CD4-positive, CD25-positive, alpha-beta regulatory T cell (primary cell): ENCODE data around the gene OR11H7. TPM values are rescaled to one million over a fixed set of nuclear protein-coding genes. Genes with fewer than 3 reads are reported as not detected.
"Not testable (repeated sequence)": the region's sequence is repeated elsewhere in the genome, so short reads cannot be mapped to it uniquely, and the experiment has no call there.

ENCODE experiments used
- ATAC-seq, 2 donors: fragments of 150-1000 bp; cut with Tn5 transposase; one replicate each; pipeline ENCODE4 v1.10.0; 2021; ENCODE audit warnings: low read depth in 2 of 2, moderate number of reproducible peaks in 2 of 2, moderate library complexity in 1 of 2
- DNase-seq, 3 donors: peaks; one replicate each; pipeline versions ENCODE4 v3.0.0 to v3.0.0-alpha.2; 2012 to 2022; ENCODE audit warnings: mixed read lengths in 1 of 3
- H3K27ac ChIP-seq: one replicate; pipeline ENCODE4 v1.7.0; 2013; ENCODE audit warnings: mild to moderate bottlenecking, low read length; ENCODE audit not compliant: insufficient read depth, poor library complexity, severe bottlenecking
- H3K27me3 ChIP-seq: one replicate; pipeline ENCODE4 v1.7.0; 2013; ENCODE audit warnings: low read length; ENCODE audit not compliant: control insufficient read depth, insufficient read depth
- H3K36me3 ChIP-seq: one replicate; pipeline ENCODE4 v1.7.0; 2013; ENCODE audit warnings: mild to moderate bottlenecking, low read length, moderate library complexity; ENCODE audit not compliant: control insufficient read depth, insufficient read depth
- H3K4me1 ChIP-seq: 2 replicates; pipeline ENCODE4 v1.7.0; 2013; ENCODE audit warnings: mild to moderate bottlenecking, low read length; ENCODE audit not compliant: insufficient read depth, control insufficient read depth, poor library complexity, severe bottlenecking
- H3K4me3 ChIP-seq: one replicate; pipeline ENCODE4 v1.7.0; 2013; ENCODE audit warnings: low read depth, mild to moderate bottlenecking, low read length, moderate library complexity
- H3K9me3 ChIP-seq, 2 experiments: 1 replicate in 1 of 2; 2 replicates in 1 of 2; pipeline ENCODE4 v1.7.0; 2013; ENCODE audit warnings: low read length in 2 of 2, mild to moderate bottlenecking in 1 of 2, moderate library complexity in 1 of 2; ENCODE audit not compliant: control insufficient read depth in 2 of 2
- H3K27ac Mint-ChIP-seq, 3 donors: one replicate each; pipeline ENCODE4 v1.8.0; 2020 to 2022; ENCODE audit warnings: mild to moderate bottlenecking in 3 of 3, mixed read lengths in 3 of 3, moderate library complexity in 2 of 3
- H3K27me3 Mint-ChIP-seq: one replicate; pipeline ENCODE4 v1.8.0; 2022; ENCODE audit warnings: mild to moderate bottlenecking, mixed read lengths
- H3K36me3 Mint-ChIP-seq: one replicate; pipeline ENCODE4 v1.8.0; 2020; ENCODE audit warnings: mixed read lengths
- H3K4me1 Mint-ChIP-seq, 4 donors: one replicate each; pipeline ENCODE4 v1.8.0; 2020 to 2022; ENCODE audit warnings: mixed read lengths in 4 of 4, mild to moderate bottlenecking in 1 of 4
- H3K4me3 Mint-ChIP-seq, 4 donors: one replicate each; pipeline ENCODE4 v1.8.0; 2020 to 2022; ENCODE audit warnings: mild to moderate bottlenecking in 4 of 4, mixed read lengths in 4 of 4, moderate library complexity in 3 of 4
- H3K9me3 Mint-ChIP-seq, 7 donors: one replicate each; pipeline ENCODE4 v1.8.0; 2020 to 2022; ENCODE audit warnings: mixed read lengths in 7 of 7, mild to moderate bottlenecking in 3 of 7, moderate library complexity in 2 of 7
- polyA plus RNA-seq, 4 donors: library from polyadenylated mRNA; unstranded; fragments of 300-500 nt; fragmentation: Illumina TruSeq; gene quantifications; one replicate each; pipeline ENCODE4 v1.2.3, GENCODE V29; 2021
- total RNA-seq: library from RNA; stranded (reverse); gene quantifications from one replicate; pipeline ENCODE4 v1.2.3, GENCODE V29; 2022

OR11H7 gene
- total and polyA plus RNA-seq, 5 donors from 2014 or later = not detected

- not testable (repeated sequence) for DNase-seq, H3K4me1 Mint-ChIP-seq, H3K9me3 ChIP-seq, H3K36me3 ChIP-seq, H3K27ac ChIP-seq, ATAC-seq, H3K36me3 Mint-ChIP-seq, H3K4me3 ChIP-seq, H3K27me3 ChIP-seq, H3K4me1 ChIP-seq, H3K4me3 Mint-ChIP-seq, H3K9me3 Mint-ChIP-seq, H3K27ac Mint-ChIP-seq
- peaks cover 12% of the 10 kb centered on the region for H3K27me3 Mint-ChIP-seq
Measured at GRCh38 chr14:20195170-20195569, 33.6 kb upstream of the OR11H7 start.

- DNase-seq = no peak
- H3K27ac Mint-ChIP-seq = no peak overlapping the region
- no peak for ATAC-seq
Measured at GRCh38 chr14:20195911-20196310, 32.9 kb upstream of the OR11H7 start.

GRCh38 chr14:20197459-20197858 lies 31.3 kb upstream of the OR11H7 start:
- Mint-ChIP-seq H3K36me3 (no peaks in the 10 kb centered on the region), H3K27ac (no peak overlapping the region), H3K9me3 (peaks cover 0 to 3% (median 0%) of the 10 kb centered on the region in 7 donors), H3K27me3 (peaks cover 9% of the 10 kb centered on the region), H3K4me3 (no peak overlapping the region), H3K4me1 (peaks cover 0 to 2% (median 0%) of the 10 kb centered on the region in 4 donors)
- H3K9me3 ChIP-seq = no peaks in the 10 kb centered on the region
- no peaks in the 10 kb centered on the region for H3K4me1 ChIP-seq
- no peak overlapping the region for H3K4me3 ChIP-seq
- ATAC-seq (no peak), DNase-seq (no peak)
- H3K36me3 ChIP-seq = no peaks in the 10 kb centered on the region
- H3K27ac ChIP-seq = no peak overlapping the region
- peaks cover 2% of the 10 kb centered on the region for H3K27me3 ChIP-seq

More at GRCh38 chr14:20195911-20196310, 32.9 kb upstream of the OR11H7 start:
- Histone ChIP-seq H3K4me1 (no peaks in the 10 kb centered on the region), H3K27ac (no peak overlapping the region), H3K9me3 (no peaks in the 10 kb centered on the region), H3K27me3 (peaks cover 2% of the 10 kb centered on the region), H3K36me3 (no peaks in the 10 kb centered on the region), H3K4me3 (no peak overlapping the region)
- Mint-ChIP-seq H3K9me3 (peaks cover 0 to 3% (median 0%) of the 10 kb centered on the region in 7 donors), H3K27me3 (peaks cover 11% of the 10 kb centered on the region), H3K4me3 (no peak overlapping the region), H3K4me1 (peaks cover 0 to 2% (median 0%) of the 10 kb centered on the region in 4 donors), H3K36me3 (no peaks in the 10 kb centered on the region)

- peak overlapping the region in 1 of 3 donors; percentile 15 for H3K27ac Mint-ChIP-seq
- peaks cover 2% of the 10 kb centered on the region for H3K27me3 ChIP-seq
- H3K9me3 Mint-ChIP-seq = peaks cover 0 to 5% (median 0%) of the 10 kb centered on the region in 7 donors
- H3K36me3 Mint-ChIP-seq = no peaks in the 10 kb centered on the region
- DNase-seq (no peak), ATAC-seq (no peak)
- H3K9me3 ChIP-seq = no peaks in the 10 kb centered on the region
- H3K4me1 Mint-ChIP-seq = peaks cover 0 to 2% (median 0%) of the 10 kb centered on the region in 4 donors
- no peaks in the 10 kb centered on the region for H3K4me1 ChIP-seq
- no peak overlapping the region for H3K27ac ChIP-seq
- H3K36me3 ChIP-seq = no peaks in the 10 kb centered on the region
- no peak overlapping the region for H3K4me3 Mint-ChIP-seq
- H3K27me3 Mint-ChIP-seq = peaks cover 6% of the 10 kb centered on the region
- no peak overlapping the region for H3K4me3 ChIP-seq
Measured at GRCh38 chr14:20198991-20199390, 29.8 kb upstream of the OR11H7 start.

- Mint-ChIP-seq H3K36me3 (no peaks in the 10 kb centered on the region), H3K4me3 (no peak overlapping the region), H3K4me1 (no peaks in the 10 kb centered on the region), H3K27ac (no peak overlapping the region), H3K27me3 (peaks cover 17% of the 10 kb centered on the region), H3K9me3 (peaks cover 0 to 4% (median 0%) of the 10 kb centered on the region in 7 donors)
- H3K27ac ChIP-seq = no peak overlapping the region
- no peak for DNase-seq
- H3K9me3 ChIP-seq = no peaks in the 10 kb centered on the region
- H3K4me1 ChIP-seq = no peaks in the 10 kb centered on the region
- H3K27me3 ChIP-seq = no peaks in the 10 kb centered on the region
- no peak for ATAC-seq
- no peaks in the 10 kb centered on the region for H3K36me3 ChIP-seq
- no peak overlapping the region for H3K4me3 ChIP-seq
Measured at GRCh38 chr14:20204721-20205120, 24.1 kb upstream of the OR11H7 start.

GRCh38 chr14:20209595-20209994 lies 19.2 kb upstream of the OR11H7 start:
- Histone ChIP-seq H3K36me3 (no peaks in the 10 kb centered on the region), H3K4me3 (no peak overlapping the region), H3K9me3 (no peaks in the 10 kb centered on the region), H3K27me3 (no peaks in the 10 kb centered on the region), H3K27ac (no peak overlapping the region), H3K4me1 (no peaks in the 10 kb centered on the region)
- Mint-ChIP-seq H3K27me3 (peaks cover 10% of the 10 kb centered on the region), H3K27ac (peak overlapping the region in 1 of 3 donors; percentile 10), H3K4me1 (no peaks in the 10 kb centered on the region), H3K4me3 (no peak overlapping the region), H3K9me3 (peaks cover 0 to 4% (median 0%) of the 10 kb centered on the region in 7 donors), H3K36me3 (no peaks in the 10 kb centered on the region)
- ATAC-seq (no peak), DNase-seq (no peak)

- not testable (repeated sequence) for H3K9me3 ChIP-seq, H3K4me3 Mint-ChIP-seq, H3K27ac Mint-ChIP-seq, H3K27me3 Mint-ChIP-seq, H3K9me3 Mint-ChIP-seq, H3K4me1 ChIP-seq, H3K4me3 ChIP-seq, H3K27ac ChIP-seq, DNase-seq, H3K4me1 Mint-ChIP-seq, H3K36me3 Mint-ChIP-seq, ATAC-seq, H3K27me3 ChIP-seq, H3K36me3 ChIP-seq
Measured at GRCh38 chr14:20212406-20212805, 16.4 kb upstream of the OR11H7 start.

GRCh38 chr14:20215196-20215595 lies 13.6 kb upstream of the OR11H7 start:
- Histone ChIP-seq H3K27ac (no peak overlapping the region), H3K27me3 (no peaks in the 10 kb centered on the region), H3K9me3 (no peaks in the 10 kb centered on the region), H3K4me3 (no peak overlapping the region), H3K4me1 (no peaks in the 10 kb centered on the region), H3K36me3 (no peaks in the 10 kb centered on the region)
- no peak for DNase-seq
- no peak for ATAC-seq
- Mint-ChIP-seq H3K9me3 (peaks cover 0 to 1% (median 0%) of the 10 kb centered on the region in 7 donors), H3K27ac (no peak overlapping the region), H3K4me3 (no peak overlapping the region), H3K4me1 (no peaks in the 10 kb centered on the region), H3K27me3 (peaks cover 4% of the 10 kb centered on the region), H3K36me3 (no peaks in the 10 kb centered on the region)
